ENCODE results near the gene TNFAIP8.

Gene TNFAIP8

GRCh38 chr5:119360905-119361593 lies 5.2 kb downstream of the TNFAIP8 start:
- no peak overlapping the region for H3K23ac ChIP-seq (ENCODE audit: low read length)
- H3K79me1 ChIP-seq (ENCODE audit: low read length): peaks cover 7% of the 10 kb centered on the region
- H3K27me3 ChIP-seq (ENCODE audit: insufficient read depth, low read length): no peaks in the 10 kb centered on the region
- DNase-seq: peak; percentile 70 to 77
- H3K4ac ChIP-seq (ENCODE audit: low read depth, low read length): no peak overlapping the region
- no peak overlapping the region for H2BK5ac ChIP-seq (ENCODE audit: low read depth, low read length, poor library complexity)
- H3K36me3 ChIP-seq (ENCODE audit: control insufficient read depth in 1 of 2, insufficient read depth in 2 of 2, low read length in 2 of 2): peaks cover 0 to 6% of the 10 kb centered on the region in 2 experiments
- H2AK5ac ChIP-seq (ENCODE audit: low read length): no peak overlapping the region
- no peak overlapping the region for H4K8ac ChIP-seq (ENCODE audit: low read depth, low read length)
- H3K4me1 ChIP-seq (ENCODE audit: control insufficient read depth in 1 of 2, insufficient read depth in 2 of 2, low read length in 2 of 2): peaks cover 7 to 21% of the 10 kb centered on the region in 2 experiments
- H3K79me2 ChIP-seq (ENCODE audit: control insufficient read depth, insufficient read depth, low read length, poor library complexity): peaks cover 6% of the 10 kb centered on the region
- no CpG with 5 or more reads among the region's 5 CpGs for WGBS (ENCODE audit: extremely low coverage, insufficient coverage, insufficient read length)
- H4K12ac ChIP-seq (ENCODE audit: low read depth, low read length): no peak overlapping the region
- peaks cover 6% of the 10 kb centered on the region for H3K9me3 ChIP-seq (ENCODE audit: insufficient read depth, low read depth, low read length)
- no peak overlapping the region for H3K4me3 ChIP-seq (ENCODE audit: low read depth, low read length)
- H3K14ac ChIP-seq (ENCODE audit: low read length): no peak overlapping the region
- H2AFZ ChIP-seq (ENCODE audit: insufficient read depth, low read length, poor library complexity): no peak overlapping the region
- H4K91ac ChIP-seq (ENCODE audit: low read depth, low read length): no peak overlapping the region
- H3K27ac ChIP-seq (ENCODE audit: low read depth, low read length): no peak overlapping the region
- no peak overlapping the region for H3K9ac ChIP-seq (ENCODE audit: low read length)
- no peak overlapping the region for H2BK120ac ChIP-seq (ENCODE audit: insufficient read depth, low read length, poor library complexity)
- H3K4me2 ChIP-seq (ENCODE audit: low read length): no peak overlapping the region
- no peak overlapping the region for H2BK12ac ChIP-seq (ENCODE audit: low read length)
- no peak overlapping the region for H3K18ac ChIP-seq (ENCODE audit: low read length)

GRCh38 chr5:119361594-119362125 lies 5.8 kb downstream of the TNFAIP8 start:
- H2BK5ac ChIP-seq (ENCODE audit: low read depth, low read length, poor library complexity): no peak overlapping the region
- no CpG with 5 or more reads among the region's 2 CpGs for WGBS (ENCODE audit: extremely low coverage, insufficient coverage, insufficient read length)
- H3K79me2 ChIP-seq (ENCODE audit: control insufficient read depth, insufficient read depth, low read length, poor library complexity): peaks cover 3% of the 10 kb centered on the region
- H3K14ac ChIP-seq (ENCODE audit: low read length): peak overlapping the region; percentile 4
- H3K4me3 ChIP-seq (ENCODE audit: low read depth, low read length): no peak overlapping the region
- peak overlapping the region; percentile 74 for H3K4ac ChIP-seq (ENCODE audit: low read depth, low read length)
- no peaks in the 10 kb centered on the region for H3K27me3 ChIP-seq (ENCODE audit: insufficient read depth, low read length)
- H3K9ac ChIP-seq (ENCODE audit: low read length): no peak overlapping the region
- peaks cover 0 to 6% of the 10 kb centered on the region in 2 experiments for H3K36me3 ChIP-seq (ENCODE audit: control insufficient read depth in 1 of 2, insufficient read depth in 2 of 2, low read length in 2 of 2)
- peaks cover 4% of the 10 kb centered on the region for H3K79me1 ChIP-seq (ENCODE audit: low read length)
- H2BK120ac ChIP-seq (ENCODE audit: insufficient read depth, low read length, poor library complexity): no peak overlapping the region
- DNase-seq: no peak
- H3K4me2 ChIP-seq (ENCODE audit: low read length): no peak overlapping the region
- no peak overlapping the region for H4K91ac ChIP-seq (ENCODE audit: low read depth, low read length)
- H3K4me1 ChIP-seq (ENCODE audit: control insufficient read depth in 1 of 2, insufficient read depth in 2 of 2, low read length in 2 of 2): peaks cover 9 to 22% of the 10 kb centered on the region in 2 experiments
- H4K12ac ChIP-seq (ENCODE audit: low read depth, low read length): no peak overlapping the region
- H3K27ac ChIP-seq (ENCODE audit: low read depth, low read length): no peak overlapping the region
- no peak overlapping the region for H4K8ac ChIP-seq (ENCODE audit: low read depth, low read length)
- H2AK5ac ChIP-seq (ENCODE audit: low read length): no peak overlapping the region
- H3K9me3 ChIP-seq (ENCODE audit: insufficient read depth, low read depth, low read length): peaks cover 6% of the 10 kb centered on the region
- H3K18ac ChIP-seq (ENCODE audit: low read length): peak overlapping the region; percentile 57
- H3K23ac ChIP-seq (ENCODE audit: low read length): no peak overlapping the region
- H2AFZ ChIP-seq (ENCODE audit: insufficient read depth, low read length, poor library complexity): no peak overlapping the region
- H2BK12ac ChIP-seq (ENCODE audit: low read length): no peak overlapping the region

GRCh38 chr5:119362714-119363113 lies 6.9 kb downstream of the TNFAIP8 start:
- Histone ChIP-seq H3K9me3 (ENCODE audit: insufficient read depth, low read depth, low read length) (peaks cover 6% of the 10 kb centered on the region), H3K27ac (ENCODE audit: low read depth, low read length) (no peak overlapping the region), H3K9ac (ENCODE audit: low read length) (no peak overlapping the region), H2BK120ac (ENCODE audit: insufficient read depth, low read length, poor library complexity) (no peak overlapping the region), H3K79me2 (ENCODE audit: control insufficient read depth, insufficient read depth, low read length, poor library complexity) (peaks cover 3% of the 10 kb centered on the region), H2AK5ac (ENCODE audit: low read length) (no peak overlapping the region), H3K4me3 (ENCODE audit: low read depth, low read length) (no peak overlapping the region), H2BK12ac (ENCODE audit: low read length) (no peak overlapping the region), H3K18ac (ENCODE audit: low read length) (no peak overlapping the region), H3K36me3 (ENCODE audit: control insufficient read depth in 1 of 2, insufficient read depth in 2 of 2, low read length in 2 of 2) (peaks cover 0 to 6% of the 10 kb centered on the region in 2 experiments), H3K14ac (ENCODE audit: low read length) (no peak overlapping the region), H3K27me3 (ENCODE audit: insufficient read depth, low read length) (no peaks in the 10 kb centered on the region), H4K12ac (ENCODE audit: low read depth, low read length) (no peak overlapping the region), H3K23ac (ENCODE audit: low read length) (no peak overlapping the region), H2AFZ (ENCODE audit: insufficient read depth, low read length, poor library complexity) (no peak overlapping the region), H3K4me2 (ENCODE audit: low read length) (no peak overlapping the region), H3K4ac (ENCODE audit: low read depth, low read length) (peak overlapping the region; percentile 19), H4K8ac (ENCODE audit: low read depth, low read length) (no peak overlapping the region), H4K91ac (ENCODE audit: low read depth, low read length) (no peak overlapping the region), H3K79me1 (ENCODE audit: low read length) (peaks cover 4% of the 10 kb centered on the region), H2BK5ac (ENCODE audit: low read depth, low read length, poor library complexity) (no peak overlapping the region), H3K4me1 (ENCODE audit: control insufficient read depth in 1 of 2, insufficient read depth in 2 of 2, low read length in 2 of 2) (peaks cover 8 to 17% of the 10 kb centered on the region in 2 experiments)
- DNase-seq: no peak
- no CpG with 5 or more reads among the region's 2 CpGs for WGBS (ENCODE audit: extremely low coverage, insufficient coverage, insufficient read length)

- H3K4me2 ChIP-seq (ENCODE audit: low read length): no peak overlapping the region
- H3K36me3 ChIP-seq (ENCODE audit: control insufficient read depth in 1 of 2, insufficient read depth in 2 of 2, low read length in 2 of 2): peaks cover 0 to 6% of the 10 kb centered on the region in 2 experiments
- no peak overlapping the region for H2BK5ac ChIP-seq (ENCODE audit: low read depth, low read length, poor library complexity)
- no peak overlapping the region for H3K23ac ChIP-seq (ENCODE audit: low read length)
- no peaks in the 10 kb centered on the region for H3K27me3 ChIP-seq (ENCODE audit: insufficient read depth, low read length)
- H4K91ac ChIP-seq (ENCODE audit: low read depth, low read length): no peak overlapping the region
- H3K4me1 ChIP-seq (ENCODE audit: control insufficient read depth in 1 of 2, insufficient read depth in 2 of 2, low read length in 2 of 2): peaks cover 8 to 17% of the 10 kb centered on the region in 2 experiments
- no peak overlapping the region for H3K18ac ChIP-seq (ENCODE audit: low read length)
- peaks cover 3% of the 10 kb centered on the region for H3K79me2 ChIP-seq (ENCODE audit: control insufficient read depth, insufficient read depth, low read length, poor library complexity)
- no peak overlapping the region for H2BK12ac ChIP-seq (ENCODE audit: low read length)
- no peak overlapping the region for H2BK120ac ChIP-seq (ENCODE audit: insufficient read depth, low read length, poor library complexity)
- DNase-seq: peak; percentile 86 to 92
- no peak overlapping the region for H3K4me3 ChIP-seq (ENCODE audit: low read depth, low read length)
- no peak overlapping the region for H2AFZ ChIP-seq (ENCODE audit: insufficient read depth, low read length, poor library complexity)
- H4K12ac ChIP-seq (ENCODE audit: low read depth, low read length): no peak overlapping the region
- H3K9ac ChIP-seq (ENCODE audit: low read length): no peak overlapping the region
- WGBS (ENCODE audit: extremely low coverage, insufficient coverage, insufficient read length): no CpG with 5 or more reads among the region's 2 CpGs
- H3K9me3 ChIP-seq (ENCODE audit: insufficient read depth, low read depth, low read length): peaks cover 6% of the 10 kb centered on the region
- no peak overlapping the region for H2AK5ac ChIP-seq (ENCODE audit: low read length)
- no peak overlapping the region for H3K27ac ChIP-seq (ENCODE audit: low read depth, low read length)
- peak overlapping the region; percentile 14 for H3K4ac ChIP-seq (ENCODE audit: low read depth, low read length)
- peaks cover 4% of the 10 kb centered on the region for H3K79me1 ChIP-seq (ENCODE audit: low read length)
- no peak overlapping the region for H4K8ac ChIP-seq (ENCODE audit: low read depth, low read length)
- no peak overlapping the region for H3K14ac ChIP-seq (ENCODE audit: low read length)
Observed at GRCh38 chr5:119363271-119363670, 7.5 kb downstream of the TNFAIP8 start.
